Measurements from ENCODE around the gene NT5DC2. TPM values are rescaled to one million over a fixed set of nuclear protein-coding genes. Genes with fewer than 3 reads are reported as not detected.

The NT5DC2 gene
- total RNA-seq, 2 experiments from 2014 or later, result 46.9 to 49.5 TPM

- no peaks in the 10 kb centered on the region for H3K9me3 Mint-ChIP-seq
- no peaks in the 10 kb centered on the region for H3K27me3 Mint-ChIP-seq
- H3K27ac Mint-ChIP-seq, result no peak overlapping the region
- H3K4me1 Mint-ChIP-seq (ENCODE audit: low read depth), result no peaks in the 10 kb centered on the region
- H3K4me3 Mint-ChIP-seq, result no peak overlapping the region
- no peak for DNase-seq
- POLR2A ChIA-PET, result no interaction called here
- peaks cover 18% of the 10 kb centered on the region for H3K36me3 Mint-ChIP-seq
- CTCF ChIA-PET, result no interaction called here
- intact Hi-C loops (cut with micrococcal nuclease), result no loop called here
These were observed 39.2 kb downstream of the NT5DC2 start for GRCh38 chr3:52494445-52494844.

GRCh38 chr3:52493232-52494017 lies 40.2 kb downstream of the NT5DC2 start:
- H3K4me3 Mint-ChIP-seq, result no peak overlapping the region
- POLR2A ChIA-PET, result no interaction called here

GRCh38 chr3:52492059-52492458 lies 41.6 kb downstream of the NT5DC2 start:
- intact Hi-C loops (cut with micrococcal nuclease), result no loop called here
- ChIA-PET POLR2A (no interaction called here), CTCF (no interaction called here)
- no peak for DNase-seq
- Mint-ChIP-seq H3K4me1 (ENCODE audit: low read depth) (no peaks in the 10 kb centered on the region), H3K36me3 (peaks cover 28% of the 10 kb centered on the region), H3K27ac (no peak overlapping the region), H3K27me3 (no peaks in the 10 kb centered on the region), H3K9me3 (no peaks in the 10 kb centered on the region), H3K4me3 (no peak overlapping the region)

More at GRCh38 chr3:52493232-52494017, 40.2 kb downstream of the NT5DC2 start:
- H3K4me1 Mint-ChIP-seq (ENCODE audit: low read depth), result no peaks in the 10 kb centered on the region
- no peak overlapping the region for H3K27ac Mint-ChIP-seq
- intact Hi-C loops (cut with micrococcal nuclease), result no loop called here
- CTCF ChIA-PET, result no interaction called here
- H3K27me3 Mint-ChIP-seq, result no peaks in the 10 kb centered on the region
- peaks cover 22% of the 10 kb centered on the region for H3K36me3 Mint-ChIP-seq
- H3K9me3 Mint-ChIP-seq, result no peaks in the 10 kb centered on the region
- no peak for DNase-seq

- CTCF ChIA-PET, result no interaction called here
- intact Hi-C loops (cut with micrococcal nuclease), result no loop called here
- peaks cover 28% of the 10 kb centered on the region for H3K36me3 Mint-ChIP-seq
- no peaks in the 10 kb centered on the region for H3K27me3 Mint-ChIP-seq
- no peaks in the 10 kb centered on the region for H3K4me1 Mint-ChIP-seq (ENCODE audit: low read depth)
- H3K9me3 Mint-ChIP-seq, result no peaks in the 10 kb centered on the region
- POLR2A ChIA-PET, result no interaction called here
- no peak overlapping the region for H3K27ac Mint-ChIP-seq
- H3K4me3 Mint-ChIP-seq, result no peak overlapping the region
- DNase-seq, result no peak
These were observed 42.6 kb downstream of the NT5DC2 start for GRCh38 chr3:52490939-52491526.

GRCh38 chr3:52490035-52490938 lies 43.4 kb downstream of the NT5DC2 start:
- CTCF ChIA-PET, result no interaction called here

GRCh38 chr3:52489453-52489852 lies 44.2 kb downstream of the NT5DC2 start:
- intact Hi-C loops (cut with micrococcal nuclease), result no loop called here
- POLR2A ChIA-PET, result no interaction called here
- H3K4me3 Mint-ChIP-seq, result no peak overlapping the region

More at GRCh38 chr3:52490035-52490938, 43.4 kb downstream of the NT5DC2 start:
- DNase-seq, result no peak
- H3K4me1 Mint-ChIP-seq (ENCODE audit: low read depth), result no peaks in the 10 kb centered on the region
- H3K4me3 Mint-ChIP-seq, result no peak overlapping the region
- H3K27me3 Mint-ChIP-seq, result no peaks in the 10 kb centered on the region
- H3K36me3 Mint-ChIP-seq, result peaks cover 33% of the 10 kb centered on the region
- POLR2A ChIA-PET, result no interaction called here
- H3K27ac Mint-ChIP-seq, result no peak overlapping the region
- H3K9me3 Mint-ChIP-seq, result no peaks in the 10 kb centered on the region
- intact Hi-C loops (cut with micrococcal nuclease), result no loop called here

GRCh38 chr3:52488746-52489145 lies 44.9 kb downstream of the NT5DC2 start:
- Mint-ChIP-seq H3K27me3 (no peaks in the 10 kb centered on the region), H3K36me3 (peaks cover 35% of the 10 kb centered on the region), H3K9me3 (no peaks in the 10 kb centered on the region), H3K4me3 (no peak overlapping the region), H3K4me1 (ENCODE audit: low read depth) (no peaks in the 10 kb centered on the region), H3K27ac (no peak overlapping the region)
- intact Hi-C loops (cut with micrococcal nuclease), result no loop called here
- no peak for DNase-seq
- CTCF ChIA-PET, result no interaction called here
- POLR2A ChIA-PET, result no interaction called here

More at GRCh38 chr3:52489453-52489852, 44.2 kb downstream of the NT5DC2 start:
- CTCF ChIA-PET, result no interaction called here
- peaks cover 35% of the 10 kb centered on the region for H3K36me3 Mint-ChIP-seq
- no peaks in the 10 kb centered on the region for H3K9me3 Mint-ChIP-seq
- H3K27me3 Mint-ChIP-seq, result no peaks in the 10 kb centered on the region
- no peak overlapping the region for H3K27ac Mint-ChIP-seq
- no peaks in the 10 kb centered on the region for H3K4me1 Mint-ChIP-seq (ENCODE audit: low read depth)
- DNase-seq, result no peak

GRCh38 chr3:52487788-52488691 lies 45.6 kb downstream of the NT5DC2 start:
- intact Hi-C loops (cut with micrococcal nuclease), result no loop called here
- no peak overlapping the region for H3K27ac Mint-ChIP-seq
- POLR2A ChIA-PET, result no interaction called here

GRCh38 chr3:52487050-52487787 lies 46.4 kb downstream of the NT5DC2 start:
- peaks cover 29% of the 10 kb centered on the region for H3K36me3 Mint-ChIP-seq
- ChIA-PET POLR2A (no interaction called here), CTCF (no interaction called here)
- H3K9me3 Mint-ChIP-seq, result no peaks in the 10 kb centered on the region
- intact Hi-C loops (cut with micrococcal nuclease), result no loop called here
- no peak overlapping the region for H3K27ac Mint-ChIP-seq
- no peaks in the 10 kb centered on the region for H3K27me3 Mint-ChIP-seq
- H3K4me3 Mint-ChIP-seq, result no peak overlapping the region
- no peaks in the 10 kb centered on the region for H3K4me1 Mint-ChIP-seq (ENCODE audit: low read depth)
- no peak for DNase-seq

More at GRCh38 chr3:52487788-52488691, 45.6 kb downstream of the NT5DC2 start:
- Mint-ChIP-seq H3K9me3 (no peaks in the 10 kb centered on the region), H3K36me3 (peaks cover 35% of the 10 kb centered on the region), H3K4me3 (no peak overlapping the region), H3K27me3 (no peaks in the 10 kb centered on the region), H3K4me1 (ENCODE audit: low read depth) (no peaks in the 10 kb centered on the region)
- no peak for DNase-seq
- CTCF ChIA-PET, result no interaction called here

GRCh38 chr3:52484680-52485461 lies 48.8 kb downstream of the NT5DC2 start:
- ChIA-PET CTCF (no interaction called here), POLR2A (no interaction called here)
- intact Hi-C loops (cut with micrococcal nuclease), result no loop called here
- peaks cover 29% of the 10 kb centered on the region for H3K36me3 Mint-ChIP-seq
- no peak for DNase-seq
- H3K27ac Mint-ChIP-seq, result no peak overlapping the region
- no peak overlapping the region for H3K4me3 Mint-ChIP-seq
- H3K9me3 Mint-ChIP-seq, result no peaks in the 10 kb centered on the region
- H3K4me1 Mint-ChIP-seq (ENCODE audit: low read depth), result no peaks in the 10 kb centered on the region
- no peaks in the 10 kb centered on the region for H3K27me3 Mint-ChIP-seq
